PC-9 (cell line): ENCODE measurements around the gene LVRN. TPM values are rescaled to one million over a fixed set of nuclear protein-coding genes. Genes with fewer than 3 reads are reported as not detected.

Experiments
- BruUV-seq: library from RNA; stranded (reverse); fragments of 400-500 nt; replicated peaks from 2 replicates; lab custom pipeline; 2021; lab: Mats Ljungman, UMichigan
- CTCF ChIA-PET: fragments of 300-600 bp; sonication (Branson Sonifier 250); formaldehyde crosslinking; loops from one replicate; lab custom pipeline; 2022; ENCODE audit warnings: antibody characterized with exemption; lab: Charles Lee
- POLR2A ChIA-PET: fragments of 300-600 bp; sonication (Branson Sonifier 250); formaldehyde crosslinking; loops from one replicate; lab custom pipeline; 2022; ENCODE audit warnings: antibody characterized with exemption; ENCODE audit not compliant: unreplicated experiment; lab: Charles Lee
- DNase-seq, 2 experiments: peaks; one replicate each; pipeline versions ENCODE4 v3.0.0 to v3.0.0-alpha.2; 2015 to 2022; ENCODE audit warnings: mixed read lengths in 1 of 2
- H2AFZ ChIP-seq: fragments of 200-600 bp; sonication (generic); 2 replicates; pipeline ENCODE4 v1.8.1; 2017; ENCODE audit warnings: antibody characterized with exemption
- H3F3A ChIP-seq: fragments of 200-600 bp; sonication (generic); 2 replicates; pipeline ENCODE4 v1.8.1; 2017; ENCODE audit warnings: antibody characterized with exemption, mild to moderate bottlenecking, low read depth; ENCODE audit not compliant: insufficient read depth
- H3K27ac ChIP-seq: fragments of 200-600 bp; sonication (generic); 2 replicates; pipeline ENCODE4 v1.6.1; 2016; ENCODE audit warnings: mixed run types
- H3K27me3 ChIP-seq: fragments of 200-600 bp; sonication (generic); 2 replicates; pipeline ENCODE4 v1.6.1; 2016; ENCODE audit warnings: low read depth, mixed run types; ENCODE audit not compliant: insufficient read depth
- H3K36me3 ChIP-seq: fragments of 200-600 bp; sonication (generic); 2 replicates; pipeline ENCODE4 v1.6.1; 2016; ENCODE audit warnings: low read depth, mixed run types
- H3K4me1 ChIP-seq: fragments of 200-600 bp; sonication (generic); replicated peaks from 2 replicates; pipeline ENCODE4 v1.6.1; 2016; ENCODE audit warnings: mixed run types; ENCODE audit not compliant: insufficient read depth
- H3K4me2 ChIP-seq: fragments of 200-600 bp; sonication (generic); 2 replicates; pipeline ENCODE4 v1.6.1; 2017; ENCODE audit warnings: mixed run types
- H3K4me3 ChIP-seq: fragments of 200-600 bp; sonication (generic); 2 replicates; pipeline ENCODE4 v1.6.1; 2016; ENCODE audit warnings: mixed run types
- H3K79me2 ChIP-seq: fragments of 200-600 bp; sonication (generic); 2 replicates; pipeline ENCODE4 v1.6.1; 2017; ENCODE audit warnings: low read depth, mixed run types
- H3K9me2 ChIP-seq: fragments of 200-600 bp; sonication (generic); 2 replicates; pipeline ENCODE4 v1.8.1; 2017; ENCODE audit warnings: mild to moderate bottlenecking; ENCODE audit not compliant: insufficient read depth
- H3K9me3 ChIP-seq: fragments of 200-600 bp; sonication (generic); 2 replicates; pipeline ENCODE4 v1.8.1; 2016; ENCODE audit warnings: low read depth; ENCODE audit not compliant: insufficient read depth
- H4K20me1 ChIP-seq: fragments of 200-600 bp; sonication (generic); 2 replicates; pipeline ENCODE4 v1.8.1; 2017; ENCODE audit not compliant: insufficient read depth
- EZH2 ChIP-seq: fragments of 200-600 bp; sonication (generic); IDR thresholded peaks from 2 replicates; pipeline ENCODE4 v1.8.0; 2017; ENCODE audit warnings: antibody characterized with exemption, low read depth
- intact Hi-C: fragments of 100-400 bp; cut with micrococcal nuclease; formaldehyde crosslinking; loops from one replicate; pipeline ENCODE4 v1.10.0; 2022; ENCODE audit not compliant: unreplicated experiment
- total RNA-seq: library from RNA; stranded (reverse); gene quantifications from 2 replicates; pipeline ENCODE4 v1.2.3, GENCODE V29; 2021
- TF ChIP-seq, protein P1 (sequence below): fragments of 200-600 bp; sonication (generic); conservative IDR thresholded peaks from 2 replicates; pipeline ENCODE4 v1.6.1; 2017; ENCODE audit warnings: mixed run types, antibody characterized with exemption, mild to moderate bottlenecking, moderate library complexity

The LVRN gene
- total RNA-seq, 1 experiment from 2014 or later, result 0.79 TPM

DNA sequence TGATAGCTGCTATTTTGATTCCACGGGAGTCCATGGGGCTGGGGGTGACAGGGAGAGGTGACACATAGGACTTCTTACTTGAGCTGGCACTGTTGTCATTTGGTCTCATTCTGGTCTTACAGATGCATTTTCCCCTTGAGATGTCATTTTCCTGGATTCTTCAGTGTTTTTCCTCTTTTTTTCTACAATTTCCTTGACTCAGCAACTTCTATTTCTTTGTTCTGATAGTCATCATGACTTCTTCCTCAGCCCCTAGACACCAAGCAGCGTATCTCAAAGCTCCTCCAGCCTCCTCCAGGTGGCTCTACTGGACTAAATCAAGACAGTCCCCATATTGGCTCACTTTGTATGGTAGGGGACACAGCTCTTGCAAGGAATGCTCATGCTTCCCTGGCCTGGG lies 16.5 kb downstream of the LVRN start:
- intact Hi-C loops, result no loop called here
- Histone ChIP-seq H3K4me1 (0 out of 2 replicates have a peak, but pooled peaks cover 3% of the 10 kb centered on the region), H3K27ac (no peak overlapping the region), H3K9me3 (no peaks in the 10 kb centered on the region; the same call in 1 of the 2 replicates), H4K20me1 (no peaks in the 10 kb centered on the region), H3K27me3 (no peaks in the 10 kb centered on the region), H3K4me2 (no peak overlapping the region), H3K9me2 (no peaks in the 10 kb centered on the region), H3K79me2 (no peaks in the 10 kb centered on the region), H2AFZ (no peak overlapping the region), H3K36me3 (no peaks in the 10 kb centered on the region), H3F3A (no peaks in the 10 kb centered on the region), H3K4me3 (no peak overlapping the region)
- ChIA-PET POLR2A (no interaction called here), CTCF (no interaction called here)
- no TSS peak for BruUV-seq
- DNase-seq, result no peak
- TF ChIP-seq EZH2, result no peak
- TF ChIP-seq, protein P1, sequence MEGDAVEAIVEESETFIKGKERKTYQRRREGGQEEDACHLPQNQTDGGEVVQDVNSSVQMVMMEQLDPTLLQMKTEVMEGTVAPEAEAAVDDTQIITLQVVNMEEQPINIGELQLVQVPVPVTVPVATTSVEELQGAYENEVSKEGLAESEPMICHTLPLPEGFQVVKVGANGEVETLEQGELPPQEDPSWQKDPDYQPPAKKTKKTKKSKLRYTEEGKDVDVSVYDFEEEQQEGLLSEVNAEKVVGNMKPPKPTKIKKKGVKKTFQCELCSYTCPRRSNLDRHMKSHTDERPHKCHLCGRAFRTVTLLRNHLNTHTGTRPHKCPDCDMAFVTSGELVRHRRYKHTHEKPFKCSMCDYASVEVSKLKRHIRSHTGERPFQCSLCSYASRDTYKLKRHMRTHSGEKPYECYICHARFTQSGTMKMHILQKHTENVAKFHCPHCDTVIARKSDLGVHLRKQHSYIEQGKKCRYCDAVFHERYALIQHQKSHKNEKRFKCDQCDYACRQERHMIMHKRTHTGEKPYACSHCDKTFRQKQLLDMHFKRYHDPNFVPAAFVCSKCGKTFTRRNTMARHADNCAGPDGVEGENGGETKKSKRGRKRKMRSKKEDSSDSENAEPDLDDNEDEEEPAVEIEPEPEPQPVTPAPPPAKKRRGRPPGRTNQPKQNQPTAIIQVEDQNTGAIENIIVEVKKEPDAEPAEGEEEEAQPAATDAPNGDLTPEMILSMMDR, result no peak

DNA sequence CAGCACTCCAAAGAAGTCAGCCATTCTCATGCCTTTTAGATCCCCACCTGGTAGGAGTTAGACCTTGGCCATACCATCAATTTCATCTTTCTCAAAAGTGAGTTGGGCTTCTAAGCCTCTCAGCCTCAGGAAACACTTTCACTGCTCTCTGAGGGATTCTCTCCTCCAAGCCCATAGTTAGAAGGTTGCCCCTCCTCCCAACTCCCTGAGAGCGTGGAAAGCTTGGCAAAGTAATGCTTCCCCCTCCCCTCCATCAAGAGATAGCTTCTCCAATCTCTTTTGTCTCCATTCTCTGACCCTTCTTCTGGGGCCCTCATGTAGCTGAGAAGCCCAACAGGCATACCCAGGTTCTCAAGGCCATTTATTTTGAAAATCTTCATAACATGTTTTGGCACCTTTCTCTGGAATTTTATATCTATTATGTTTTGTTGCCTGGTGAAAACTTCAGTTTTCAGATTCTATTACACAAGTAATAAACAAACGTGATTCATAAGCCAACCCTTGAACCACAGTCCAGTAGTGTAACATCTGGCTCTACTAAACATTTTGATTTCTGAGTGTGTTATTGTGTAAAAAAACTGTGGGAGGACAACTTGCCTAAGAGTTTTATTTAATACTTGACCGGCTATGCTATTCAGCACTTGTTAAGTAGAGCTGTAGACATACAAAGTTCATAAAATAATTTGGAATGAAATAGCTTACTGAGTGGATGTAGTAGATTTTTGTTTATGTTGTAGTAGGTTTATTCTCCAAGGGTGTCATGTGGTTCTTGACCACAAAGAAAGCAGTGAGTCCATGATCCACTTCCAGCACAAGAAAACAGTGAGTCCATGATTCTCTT lies 17.1 kb downstream of the LVRN start:
- H3K36me3 ChIP-seq, result no peaks in the 10 kb centered on the region
- POLR2A ChIA-PET, result no interaction called here
- TF ChIP-seq, protein P1, result no peak
- TF ChIP-seq EZH2, result no peak
- H3K9me2 ChIP-seq, result no peaks in the 10 kb centered on the region
- DNase-seq, result no peak
- H3K4me3 ChIP-seq, result no peak overlapping the region
- 0 out of 2 replicates have a peak, but pooled peaks cover 3% of the 10 kb centered on the region for H3K4me1 ChIP-seq
- H2AFZ ChIP-seq, result no peak overlapping the region
- no peaks in the 10 kb centered on the region for H4K20me1 ChIP-seq
- CTCF ChIA-PET, result no interaction called here
- BruUV-seq, result no TSS peak
- H3K9me3 ChIP-seq, result no peaks in the 10 kb centered on the region; the same call in 1 of the 2 replicates
- H3F3A ChIP-seq, result no peaks in the 10 kb centered on the region
- H3K27ac ChIP-seq, result no peak overlapping the region
- H3K79me2 ChIP-seq, result no peaks in the 10 kb centered on the region
- no peak overlapping the region for H3K4me2 ChIP-seq
- intact Hi-C loops, result no loop called here
- H3K27me3 ChIP-seq, result no peaks in the 10 kb centered on the region

DNA sequence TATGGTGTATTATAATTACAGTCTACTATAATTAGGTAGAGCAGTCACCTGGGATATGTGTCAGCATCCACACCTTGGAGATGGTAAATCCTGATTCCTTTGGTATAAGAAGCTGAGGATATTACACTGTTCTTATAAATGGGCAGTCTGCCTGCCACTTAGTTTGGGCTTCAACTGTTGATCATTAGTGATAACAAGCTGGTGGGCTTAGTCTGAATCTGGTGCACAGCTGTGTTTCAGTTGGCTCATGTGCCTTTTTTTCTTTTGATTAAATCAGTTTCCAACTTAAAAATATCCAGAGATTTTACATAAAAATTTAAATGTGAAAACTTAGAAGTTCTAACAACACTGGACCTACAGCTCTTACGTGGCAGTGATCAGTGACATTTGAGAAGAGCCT lies 21.2 kb downstream of the LVRN start:
- CTCF ChIA-PET, result no interaction called here
- POLR2A ChIA-PET, result interaction anchor here (0.6 kb wide), 1 partner anchor 24 kb away, joined by 7 read pairs; no protein-coding TSS in a partner anchor
- no TSS peak for BruUV-seq

More for the DNA sequence above, 21.2 kb downstream of the LVRN start:
- no peaks in the 10 kb centered on the region for H3K27me3 ChIP-seq
- TF ChIP-seq, protein P1, result no peak
- no peak for TF ChIP-seq EZH2
- intact Hi-C loops, result no loop called here
- no peaks in the 10 kb centered on the region for H4K20me1 ChIP-seq
- H3K4me2 ChIP-seq, result no peak overlapping the region
- H3K9me3 ChIP-seq, result no peaks in the 10 kb centered on the region; the same call in none of the 2 replicates
- no peak overlapping the region for H3K27ac ChIP-seq
- no peaks in the 10 kb centered on the region for H3K36me3 ChIP-seq
- H3K4me1 ChIP-seq, result no peaks in the 10 kb centered on the region
- H2AFZ ChIP-seq, result no peak overlapping the region
- no peak overlapping the region for H3K4me3 ChIP-seq
- no peaks in the 10 kb centered on the region for H3K9me2 ChIP-seq
- no peak for DNase-seq
- no peaks in the 10 kb centered on the region for H3F3A ChIP-seq
- H3K79me2 ChIP-seq, result no peaks in the 10 kb centered on the region
